HEK293 (cell line): ENCODE measurements around the gene RIPK4.

ENCODE experiments used
- CTCF ChIP-seq: fragments of 450-650 bp; formaldehyde crosslinking; IDR thresholded peaks from 2 replicates; pipeline ENCODE4 v1.5.1; 2016; ENCODE audit warnings: missing biosample characterization, missing genetic modification characterization
- GLI4 ChIP-seq: fragments of 450-650 bp; formaldehyde crosslinking; IDR thresholded peaks from 2 replicates; pipeline ENCODE4 v1.5.1; 2016; ENCODE audit warnings: missing biosample characterization, missing genetic modification characterization
- KLF7 ChIP-seq: fragments of 450-650 bp; formaldehyde crosslinking; IDR thresholded peaks from 2 replicates; pipeline ENCODE4 v1.5.1; 2016; ENCODE audit warnings: missing biosample characterization, missing genetic modification characterization, borderline replicate concordance
- MYNN ChIP-seq: fragments of 450-650 bp; formaldehyde crosslinking; IDR thresholded peaks from 2 replicates; pipeline ENCODE4 v1.5.1; 2016; ENCODE audit warnings: missing biosample characterization, missing genetic modification characterization, borderline replicate concordance
- MZF1 ChIP-seq: fragments of 450-650 bp; formaldehyde crosslinking; IDR thresholded peaks from 2 replicates; pipeline ENCODE4 v1.5.1; 2017; ENCODE audit warnings: missing biosample characterization, missing genetic modification characterization, borderline replicate concordance
- SP3 ChIP-seq: fragments of 450-650 bp; formaldehyde crosslinking; IDR thresholded peaks from 2 replicates; pipeline ENCODE4 v1.5.1; 2016; ENCODE audit warnings: missing biosample characterization, missing genetic modification characterization
- ZIC2 ChIP-seq: fragments of 450-650 bp; formaldehyde crosslinking; IDR thresholded peaks from 2 replicates; pipeline ENCODE4 v1.5.1; 2016; ENCODE audit warnings: missing biosample characterization, missing genetic modification characterization
- ZNF501 ChIP-seq: fragments of 450-650 bp; formaldehyde crosslinking; IDR thresholded peaks from 2 replicates; pipeline ENCODE4 v1.5.1; 2016; ENCODE audit warnings: missing biosample characterization, missing genetic modification characterization

GRCh38 chr21:41801321-41802197 is 34.7 kb upstream of the RIPK4 start:
- TF ChIP-seq SP3 (tag by site-specific recombination) (no peak), MYNN (tag by site-specific recombination) (no peak), CTCF (tag by site-specific recombination) (no peak), GLI4 (no peak), MZF1 (tag by site-specific recombination) (no peak), ZIC2 (tag by site-specific recombination) (no peak), ZNF501 (tag by site-specific recombination) (no peak), KLF7 (tag by site-specific recombination) (no peak)
